H9 (cell line): ENCODE measurements around the gene CBLN3. TPM values are rescaled to one million over a fixed set of nuclear protein-coding genes. Genes with fewer than 3 reads are reported as not detected.

ENCODE experiments used
- DNase-seq: peaks from one replicate; pipeline ENCODE4 v3.0.0-alpha.2; 2017
- H2AFZ ChIP-seq: one replicate; pipeline ENCODE4 v1.6.1; 2013; ENCODE audit warnings: mild to moderate bottlenecking, low read length, control low read depth, moderate library complexity
- H2AK5ac ChIP-seq: 2 replicates; pipeline ENCODE4 v1.6.1; 2013; ENCODE audit warnings: low read length, control low read depth, mixed read lengths; ENCODE audit not compliant: insufficient read length
- H2BK120ac ChIP-seq: one replicate; pipeline ENCODE4 v1.6.1; 2013; ENCODE audit warnings: low read depth, mild to moderate bottlenecking, low read length, control low read depth, inconsistent platforms; ENCODE audit not compliant: poor library complexity, severe bottlenecking
- H2BK12ac ChIP-seq: 2 replicates; pipeline ENCODE4 v1.6.1; 2013; ENCODE audit warnings: low read length, control low read depth, mixed read lengths, low read depth; ENCODE audit not compliant: insufficient read length
- H2BK15ac ChIP-seq: 2 replicates; pipeline ENCODE4 v1.6.1; 2013; ENCODE audit warnings: low read depth, low read length, control low read depth
- H2BK20ac ChIP-seq: one replicate; pipeline ENCODE4 v1.6.1; 2013; ENCODE audit warnings: low read depth, mild to moderate bottlenecking, low read length, control low read depth, inconsistent platforms; ENCODE audit not compliant: poor library complexity, severe bottlenecking
- H2BK5ac ChIP-seq: 2 replicates; pipeline ENCODE4 v1.6.1; 2013; ENCODE audit warnings: low read length, control low read depth, mixed read lengths; ENCODE audit not compliant: insufficient read length
- H3K14ac ChIP-seq: 2 replicates; pipeline ENCODE4 v1.6.1; 2013; ENCODE audit warnings: low read length, control low read depth; ENCODE audit not compliant: insufficient read depth
- H3K18ac ChIP-seq: 2 replicates; pipeline ENCODE4 v1.6.1; 2013; ENCODE audit warnings: low read depth, mild to moderate bottlenecking, mixed read lengths, low read length, control low read depth; ENCODE audit not compliant: insufficient read length
- H3K23ac ChIP-seq: 2 replicates; pipeline ENCODE4 v1.6.1; 2013; ENCODE audit warnings: low read length, control low read depth, mixed read lengths, low read depth; ENCODE audit not compliant: insufficient read length
- H3K23me2 ChIP-seq: 2 replicates; pipeline ENCODE4 v1.6.1; 2013; ENCODE audit warnings: low read depth, mild to moderate bottlenecking, mixed read lengths, low read length, control low read depth; ENCODE audit not compliant: insufficient read length, poor library complexity, severe bottlenecking
- H3K27ac ChIP-seq: 2 replicates; pipeline ENCODE4 v1.5.1; 2013; ENCODE audit warnings: low read length, control low read depth, mixed read lengths, low read depth; ENCODE audit not compliant: insufficient read length
- H3K27me3 ChIP-seq: 2 replicates; pipeline ENCODE4 v1.6.1; 2013; ENCODE audit warnings: low read length, control low read depth, inconsistent platforms; ENCODE audit not compliant: insufficient read depth
- H3K4ac ChIP-seq: 2 replicates; pipeline ENCODE4 v1.6.1; 2013; ENCODE audit warnings: low read depth, mild to moderate bottlenecking, control low read depth, inconsistent platforms, low read length, moderate library complexity
- H3K4me1 ChIP-seq: 2 replicates; pipeline ENCODE4 v1.6.1; 2013; ENCODE audit warnings: low read length, control low read depth, inconsistent platforms; ENCODE audit not compliant: insufficient read depth
- H3K4me2 ChIP-seq: 2 replicates; pipeline ENCODE4 v1.6.1; 2013; ENCODE audit warnings: low read length, control low read depth, mixed read lengths; ENCODE audit not compliant: insufficient read length, insufficient read depth
- H3K56ac ChIP-seq: 2 replicates; pipeline ENCODE4 v1.6.1; 2013; ENCODE audit warnings: low read depth, mild to moderate bottlenecking, mixed read lengths, low read length, control low read depth; ENCODE audit not compliant: insufficient read length
- H3K79me1 ChIP-seq: 2 replicates; pipeline ENCODE4 v1.6.1; 2013; ENCODE audit warnings: low read depth, mild to moderate bottlenecking, moderate library complexity, low read length, control low read depth, inconsistent platforms; ENCODE audit not compliant: insufficient read depth, poor library complexity, severe bottlenecking
- H3K79me2 ChIP-seq: 2 replicates; pipeline ENCODE4 v1.6.1; 2013; ENCODE audit warnings: low read length, control low read depth, inconsistent platforms; ENCODE audit not compliant: insufficient read depth
- H3K9ac ChIP-seq: 2 replicates; pipeline ENCODE4 v1.6.1; 2013; ENCODE audit warnings: low read length, control low read depth, mixed read lengths; ENCODE audit not compliant: insufficient read length; ENCODE audit errors: extremely low read depth
- H3K9me3 ChIP-seq: one replicate; pipeline ENCODE4 v1.6.1; 2013; ENCODE audit warnings: low read depth, low read length, inconsistent platforms; ENCODE audit not compliant: control insufficient read depth
- H3T11ph ChIP-seq: one replicate; pipeline ENCODE4 v1.6.1; 2013; ENCODE audit warnings: mild to moderate bottlenecking, low read length, control low read depth, inconsistent platforms
- H4K20me1 ChIP-seq: one replicate; pipeline ENCODE4 v1.6.1; 2013; ENCODE audit not compliant: control insufficient read depth, insufficient read length, insufficient read depth
- H4K5ac ChIP-seq: 2 replicates; pipeline ENCODE4 v1.6.1; 2013; ENCODE audit warnings: low read depth, mild to moderate bottlenecking, mixed read lengths, low read length, control low read depth; ENCODE audit not compliant: insufficient read length
- H4K8ac ChIP-seq: replicated peaks from 2 replicates; pipeline ENCODE4 v1.6.1; 2013; ENCODE audit warnings: low read length, control low read depth, mixed read lengths, low read depth; ENCODE audit not compliant: insufficient read length
- H4K91ac ChIP-seq: 2 replicates; pipeline ENCODE4 v1.6.1; 2013; ENCODE audit warnings: low read depth, mild to moderate bottlenecking, moderate library complexity, mixed read lengths, low read length, control low read depth; ENCODE audit not compliant: insufficient read length
- H3K27ac Mint-ChIP-seq, 3 experiments: 2 replicates in 2 of 3; 3 replicates in 1 of 3; pipeline ENCODE4 v1.8.0; 2020 to 2021; ENCODE audit warnings: mixed read lengths in 3 of 3, mild to moderate bottlenecking in 1 of 3, moderate library complexity in 1 of 3
- H3K27me3 Mint-ChIP-seq: 2 replicates; pipeline ENCODE4 v1.8.0; 2021; ENCODE audit warnings: low read depth, mild to moderate bottlenecking, moderate library complexity, mixed read lengths
- H3K36me3 Mint-ChIP-seq, 3 experiments: 2 replicates in 2 of 3; 3 replicates in 1 of 3; pipeline ENCODE4 v1.8.0; 2020 to 2021; ENCODE audit warnings: low read depth in 3 of 3, mixed read lengths in 3 of 3; ENCODE audit not compliant: insufficient read depth in 1 of 3
- H3K4me1 Mint-ChIP-seq, 2 experiments: 2 replicates each; pipeline ENCODE4 v1.8.0; 2020; ENCODE audit warnings: mixed read lengths in 2 of 2
- H3K4me3 Mint-ChIP-seq, 2 experiments: 2 replicates in 1 of 2; 3 replicates in 1 of 2; pipeline ENCODE4 v1.8.0; 2020 to 2021; ENCODE audit warnings: mild to moderate bottlenecking in 2 of 2, mixed read lengths in 2 of 2, moderate library complexity in 1 of 2
- H3K9me3 Mint-ChIP-seq, 2 experiments: 2 replicates in 1 of 2; 3 replicates in 1 of 2; pipeline ENCODE4 v1.8.0; 2020; ENCODE audit warnings: mild to moderate bottlenecking in 2 of 2, mixed read lengths in 2 of 2, moderate library complexity in 1 of 2
- CTCF ChIP-seq: fragments of 200-600 bp; sonication (generic); conservative IDR thresholded peaks from 3 replicates; pipeline ENCODE4 v1.8.0; 2021; ENCODE audit warnings: antibody characterized with exemption, mild to moderate bottlenecking
- WGBS: extraction: QIAGEN DNeasy Blood & Tissue Kit; methylation state at CpG from one replicate; pipeline ENCODE4 v1.1.7; 2013; ENCODE audit warnings: missing lambda C conversion rate, low lambda C conversion rate, mixed read lengths; ENCODE audit not compliant: insufficient read length; ENCODE audit errors: extremely low coverage; 5-methylcytosine and 5-hydroxymethylcytosine counted together
- total RNA-seq: library from RNA; stranded (reverse); gene quantifications from 2 replicates; pipeline ENCODE4 v1.2.1, GENCODE V29; 2021

CBLN3 gene
- total RNA-seq, 1 experiment from 2014 or later = 0.39 TPM

- H3K14ac ChIP-seq = no peak overlapping the region
- Mint-ChIP-seq H3K9me3 (no peaks in the 10 kb centered on the region), H3K27me3 (peaks cover 5% of the 10 kb centered on the region), H3K36me3 (peaks cover 0 to 31% (median 27%) of the 10 kb centered on the region in 3 experiments; a peak in 6 of 7 replicates), H3K4me1 (peaks cover 21 to 24% of the 10 kb centered on the region in 2 experiments), H3K27ac (no peak overlapping the region), H3K4me3 (no peak overlapping the region)
- H3K79me2 ChIP-seq = no peaks in the 10 kb centered on the region
- H4K20me1 ChIP-seq = peaks cover 2% of the 10 kb centered on the region
- H3K4ac ChIP-seq = no peak overlapping the region
- H2BK5ac ChIP-seq = no peak overlapping the region
- no peak for DNase-seq
- peaks cover 7% of the 10 kb centered on the region for H3K23me2 ChIP-seq
- no peak overlapping the region for H4K91ac ChIP-seq
- peaks cover 3% of the 10 kb centered on the region; the same call in 1 of the 2 replicates for H3K4me1 ChIP-seq
- H3K9ac ChIP-seq = no peak overlapping the region
- no peak overlapping the region for H3K18ac ChIP-seq
- no peak overlapping the region for H2BK120ac ChIP-seq
- no peak overlapping the region for H2BK20ac ChIP-seq
- no peak overlapping the region for H2BK15ac ChIP-seq
- no peak for TF ChIP-seq CTCF
- H2AFZ ChIP-seq = no peak overlapping the region
- H4K8ac ChIP-seq = no peak overlapping the region
- H3K27ac ChIP-seq = no peak overlapping the region
- H3K9me3 ChIP-seq = no peaks in the 10 kb centered on the region
- H2BK12ac ChIP-seq = no peak overlapping the region
- no peaks in the 10 kb centered on the region for H3K27me3 ChIP-seq
- no peak overlapping the region for H3K23ac ChIP-seq
- no peak overlapping the region for H3K56ac ChIP-seq
- H3K79me1 ChIP-seq = no peaks in the 10 kb centered on the region
- H2AK5ac ChIP-seq = no peak overlapping the region
- no CpG with 5 or more reads among the region's 24 CpGs for WGBS
- no peak overlapping the region for H3K4me2 ChIP-seq
- H4K5ac ChIP-seq = no peak overlapping the region
- no peak overlapping the region for H3T11ph ChIP-seq
Measured at GRCh38 chr14:24432259-24433131, 3.0 kb upstream of the CBLN3 start.
